Breast epithelium (tissue), 3 donors: ENCODE results near the gene ABCC11.

Experiments
- CTCF ChIP-seq, 3 donors: fragments of 450-650 bp; IDR thresholded peaks; one replicate each; pipeline ENCODE4 v1.5.1; 2016 to 2017; ENCODE audit warnings: antibody characterized with exemption in 3 of 3, mild to moderate bottlenecking in 3 of 3, moderate library complexity in 3 of 3
- POLR2A ChIP-seq: fragments of 450-650 bp; IDR thresholded peaks from one replicate; pipeline ENCODE4 v1.6.1; 2016; ENCODE audit warnings: antibody characterized with exemption, mild to moderate bottlenecking, moderate library complexity
- POLR2AphosphoS5 ChIP-seq, 3 donors: sonication (generic); formaldehyde crosslinking; IDR thresholded peaks; one replicate each; pipeline ENCODE4 v1.6.1; 2017; ENCODE audit warnings: antibody characterized with exemption in 3 of 3

GRCh38 chr16:48156790-48157209, 90.5 kb downstream of the ABCC11 start:
- TF ChIP-seq CTCF (IDR thresholded peaks at IDR 0.05) (peak; percentile 55 to 79 (median 78)), POLR2A (no peak), POLR2AphosphoS5 (IDR thresholded peaks at IDR 0.05) (no peak)
